NK-92 (cell line): ENCODE results near the gene GAN.
"Not testable (repeated sequence)": the region's sequence is repeated elsewhere in the genome, so short reads cannot be mapped to it uniquely, and the experiment has no call there.

Experiments used
- DNase-seq: peaks from one replicate; lab custom pipeline; 2025; ENCODE audit not compliant: unreplicated experiment; lab: John Stamatoyannopoulos, UW

GAN gene

DNA sequence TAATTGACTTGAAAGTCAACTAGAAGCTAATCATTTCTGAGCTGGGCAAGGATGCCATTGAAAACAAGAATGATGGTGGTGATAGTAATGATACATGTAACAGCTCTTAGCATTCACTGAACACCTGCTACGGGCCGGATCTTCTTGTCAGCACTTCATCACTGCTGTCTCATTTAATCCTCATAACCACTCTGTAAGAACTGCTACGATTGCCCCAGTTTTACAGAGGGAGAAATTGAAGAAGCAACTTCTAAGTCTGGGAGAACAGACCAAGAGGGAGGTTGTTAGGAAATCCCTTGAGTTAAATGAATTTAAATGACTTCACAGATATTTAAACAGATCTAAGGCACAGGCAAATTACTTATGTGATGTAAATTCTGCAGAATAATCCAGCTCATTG, 7.0 kb upstream of the GAN start:
- DNase-seq: no peak

DNA sequence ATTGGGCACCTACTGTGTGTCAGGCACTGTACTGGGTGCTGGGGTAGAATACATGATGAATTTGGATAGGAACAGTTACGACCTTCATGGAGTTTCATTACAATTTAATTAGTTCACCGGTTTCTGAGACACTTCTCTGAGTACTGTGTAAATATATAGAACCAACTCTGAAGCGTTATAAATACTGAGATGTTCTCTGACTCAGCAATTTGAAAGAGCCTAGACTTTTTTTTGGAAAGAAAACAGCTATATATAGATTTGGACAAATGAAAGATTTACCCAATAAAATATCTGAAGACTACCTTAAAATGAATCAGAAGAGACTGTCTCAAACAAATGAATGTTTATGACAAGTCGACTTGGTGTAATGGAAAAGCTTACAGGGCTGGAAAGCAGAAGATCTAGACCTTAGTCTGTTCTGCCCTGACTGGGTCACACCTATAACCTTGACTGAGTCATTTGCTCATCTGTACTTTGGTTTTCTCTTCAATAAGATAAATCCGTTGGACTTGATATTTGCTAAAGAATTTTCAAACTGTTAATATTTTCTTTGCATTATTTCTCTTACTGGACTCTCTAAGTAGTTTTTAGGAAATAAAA, 4.6 kb upstream of the GAN start:
- DNase-seq: no peak

GRCh38 chr16:81311762-81312161, 3.0 kb upstream of the GAN start:
- DNase-seq: no peak

- DNase-seq: no peak
These were observed 810 bp upstream of the GAN start for GRCh38 chr16:81313701-81314602.

DNA sequence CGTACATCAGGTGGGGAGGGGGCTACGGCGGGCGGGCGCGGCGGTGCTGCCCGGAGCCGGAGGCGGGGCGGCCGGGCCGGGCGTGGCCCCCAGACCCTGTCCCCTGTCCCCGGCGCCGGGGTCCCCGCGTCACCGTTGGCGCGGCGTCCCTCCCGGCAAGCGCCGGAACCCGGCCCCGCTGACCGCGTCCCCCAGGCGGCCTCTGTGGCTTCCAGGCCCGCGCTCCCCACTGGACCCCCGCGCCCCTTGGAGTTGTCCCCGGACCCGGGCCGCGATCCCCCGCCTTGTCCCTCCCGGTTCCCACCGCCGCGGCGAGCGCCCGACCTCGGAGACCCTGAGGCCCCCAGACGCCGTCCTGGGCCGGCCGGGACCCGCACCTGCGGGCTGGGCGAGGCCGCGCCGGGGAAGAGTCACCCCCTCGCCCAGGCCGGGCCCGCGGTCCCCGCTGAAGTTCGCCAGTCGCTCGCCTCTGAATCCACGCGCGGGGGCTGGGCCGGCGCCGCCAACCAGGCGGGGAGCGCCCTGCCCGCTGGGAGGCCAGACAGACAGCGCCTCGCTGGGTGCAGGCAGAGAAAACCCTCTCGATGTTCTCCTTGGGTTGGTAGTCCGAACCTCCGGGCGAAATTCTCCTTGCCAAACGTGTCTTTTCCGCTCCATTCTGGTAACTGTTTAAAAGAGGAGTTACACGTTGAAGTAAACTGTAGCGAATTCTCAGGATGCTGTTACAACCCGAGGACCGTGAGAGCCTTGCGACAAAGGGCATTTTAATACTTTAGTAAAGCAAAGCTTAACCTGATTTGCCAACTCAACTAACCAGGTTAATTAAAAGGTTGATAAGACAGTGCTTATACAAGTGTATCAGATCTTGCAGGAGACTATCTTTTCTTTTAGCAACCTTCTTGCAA, 761 bp downstream of the GAN start:
- DNase-seq: no peak

GRCh38 chr16:81316176-81316496, 1.4 kb downstream of the GAN start:
- no peak for DNase-seq

- DNase-seq: no peak
These were observed 3.9 kb downstream of the GAN start for GRCh38 chr16:81318711-81319110.

DNA sequence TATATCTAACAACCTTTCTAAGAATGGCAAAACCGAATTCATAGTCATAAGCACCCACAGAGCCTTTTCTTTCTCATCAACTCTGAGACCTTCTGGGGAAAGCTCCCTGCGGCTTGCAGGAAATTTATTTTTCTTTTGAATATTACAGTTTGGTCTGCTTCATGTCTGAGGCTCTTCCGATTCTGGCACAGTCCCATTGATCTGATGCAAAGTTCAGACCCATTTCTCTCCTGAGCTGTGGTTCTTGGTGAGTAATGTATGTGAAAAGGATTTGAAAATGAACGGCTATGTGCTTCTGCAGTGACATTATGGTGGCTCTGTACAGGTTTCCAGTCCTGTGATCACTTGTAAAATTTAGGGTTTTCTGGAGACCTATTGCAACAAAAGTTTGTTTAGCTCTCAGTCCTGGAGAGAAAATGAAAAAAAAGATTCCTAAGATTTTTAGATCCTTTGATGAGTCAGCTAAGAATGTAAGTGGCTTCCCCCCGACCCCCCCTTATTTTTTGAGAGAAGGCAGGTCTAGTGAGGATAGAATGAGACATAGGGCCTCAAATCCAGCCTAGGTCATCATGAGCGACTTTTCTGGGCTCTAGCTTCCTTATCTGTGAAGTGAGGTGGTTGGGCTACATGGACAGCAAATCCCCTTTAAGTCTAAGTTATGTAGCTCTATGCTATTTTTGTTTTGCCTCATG, 4.6 kb downstream of the GAN start:
- DNase-seq: no peak

- DNase-seq: no peak
These were observed 6.3 kb downstream of the GAN start for GRCh38 chr16:81321039-81321438.

- DNase-seq: no peak
These were observed 6.8 kb downstream of the GAN start for GRCh38 chr16:81321536-81321935.

- DNase-seq: no peak
These were observed 10.0 kb downstream of the GAN start for GRCh38 chr16:81324808-81325207.

- DNase-seq: no peak
These were observed 12.2 kb downstream of the GAN start for GRCh38 chr16:81327011-81327410.

- no peak for DNase-seq
These were observed 12.9 kb downstream of the GAN start for GRCh38 chr16:81327447-81328196.

GRCh38 chr16:81329947-81330346, 15.2 kb downstream of the GAN start:
- DNase-seq: no peak

DNA sequence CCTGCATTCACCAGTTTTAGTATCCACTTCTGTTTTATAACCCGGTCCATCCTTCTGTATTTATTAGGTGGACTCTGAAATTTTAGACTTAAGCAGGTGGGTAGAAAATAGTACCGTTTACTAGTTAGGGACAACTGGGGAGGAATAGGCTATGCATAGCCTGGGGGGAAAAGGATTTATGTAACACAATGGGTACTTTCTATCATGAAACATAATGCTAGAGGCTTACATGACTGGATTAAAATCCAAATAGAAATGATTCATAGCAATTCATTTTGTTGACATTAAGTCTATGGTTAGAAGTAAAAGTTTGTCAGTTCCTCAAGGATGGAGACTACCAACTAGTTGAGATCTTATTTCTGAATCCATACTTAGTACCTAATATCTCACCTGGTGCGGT, 18.6 kb downstream of the GAN start:
- DNase-seq: no peak

- DNase-seq: no peak
These were observed 20.9 kb downstream of the GAN start for GRCh38 chr16:81335669-81336068.

DNA sequence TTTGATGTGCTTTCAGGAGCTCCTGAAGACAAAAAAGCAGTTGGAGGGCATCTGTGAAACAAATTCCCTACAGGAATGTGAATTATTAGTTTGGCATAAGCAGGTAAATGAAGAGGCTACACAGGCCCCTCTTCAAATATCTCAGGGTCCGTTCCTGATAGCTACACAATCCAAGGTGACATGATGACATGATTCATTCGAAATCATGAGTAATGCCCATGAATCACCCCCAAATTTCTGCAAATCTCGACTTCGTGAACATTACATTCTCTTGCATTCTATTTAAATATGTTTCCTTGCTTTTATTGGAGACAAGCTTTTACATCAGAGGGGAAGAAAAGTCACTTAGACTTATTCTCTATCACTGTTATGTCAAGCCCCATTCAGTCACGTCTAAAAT, 22.3 kb downstream of the GAN start:
- DNase-seq: no peak

DNA sequence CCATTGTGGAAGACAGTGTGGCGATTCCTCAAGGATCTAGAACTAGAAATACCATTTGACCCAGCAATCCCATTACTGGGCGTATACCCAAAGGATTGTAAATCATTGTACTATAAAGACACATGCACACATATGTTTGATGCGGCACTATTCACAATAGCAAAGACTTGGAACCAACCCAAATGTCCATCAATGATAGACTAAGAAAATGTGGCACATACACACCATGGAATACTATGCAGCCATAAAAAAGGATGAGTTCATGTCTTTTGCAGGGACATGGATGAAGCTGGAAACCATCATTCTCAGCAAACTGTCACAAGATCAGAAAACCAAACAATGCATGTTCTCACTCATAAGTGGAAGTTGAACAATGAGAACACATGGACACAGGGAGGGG, 30.4 kb downstream of the GAN start:
- DNase-seq: not testable (repeated sequence)

GRCh38 chr16:81347425-81347824, 32.7 kb downstream of the GAN start:
- no peak for DNase-seq

GRCh38 chr16:81349608-81350305, 35.0 kb downstream of the GAN start:
- no peak for DNase-seq
